NCI-H524 treated with DMSO at 0.1 percent for 48 hours (cell line): Measurements from ENCODE around the gene MKKS.

Experiments used
- DNase-seq: peaks from one replicate; lab custom pipeline; 2025; lab: John Stamatoyannopoulos, UW

The MKKS gene

GRCh38 chr20:10368702-10369041 is 65.3 kb downstream of the MKKS start:
- DNase-seq = no peak

- no peak for DNase-seq
Measured at GRCh38 chr20:10367943-10368701, 65.9 kb downstream of the MKKS start.

- no peak for DNase-seq
Measured at GRCh38 chr20:10367693-10367942, 66.4 kb downstream of the MKKS start.

- DNase-seq = no peak
Measured at GRCh38 chr20:10366898-10367692, 66.9 kb downstream of the MKKS start.

- no peak for DNase-seq
Measured at GRCh38 chr20:10362674-10363073, 71.3 kb downstream of the MKKS start.

GRCh38 chr20:10360878-10361277 is 73.1 kb downstream of the MKKS start:
- no peak for DNase-seq

GRCh38 chr20:10359621-10360040 is 74.4 kb downstream of the MKKS start:
- DNase-seq = no peak

GRCh38 chr20:10357974-10358373 is 76.0 kb downstream of the MKKS start:
- DNase-seq = no peak

- DNase-seq = no peak
Measured at GRCh38 chr20:10357061-10357708, 76.8 kb downstream of the MKKS start.

- DNase-seq = no peak
Measured at GRCh38 chr20:10356628-10357027, 77.4 kb downstream of the MKKS start.

GRCh38 chr20:10352934-10353824 is 80.8 kb downstream of the MKKS start:
- no peak for DNase-seq
